ENCODE results near the gene ARFGAP3.
A peak's percentile ranks its signal among the peaks of the same experiment; 100 is the strongest.

DNA sequence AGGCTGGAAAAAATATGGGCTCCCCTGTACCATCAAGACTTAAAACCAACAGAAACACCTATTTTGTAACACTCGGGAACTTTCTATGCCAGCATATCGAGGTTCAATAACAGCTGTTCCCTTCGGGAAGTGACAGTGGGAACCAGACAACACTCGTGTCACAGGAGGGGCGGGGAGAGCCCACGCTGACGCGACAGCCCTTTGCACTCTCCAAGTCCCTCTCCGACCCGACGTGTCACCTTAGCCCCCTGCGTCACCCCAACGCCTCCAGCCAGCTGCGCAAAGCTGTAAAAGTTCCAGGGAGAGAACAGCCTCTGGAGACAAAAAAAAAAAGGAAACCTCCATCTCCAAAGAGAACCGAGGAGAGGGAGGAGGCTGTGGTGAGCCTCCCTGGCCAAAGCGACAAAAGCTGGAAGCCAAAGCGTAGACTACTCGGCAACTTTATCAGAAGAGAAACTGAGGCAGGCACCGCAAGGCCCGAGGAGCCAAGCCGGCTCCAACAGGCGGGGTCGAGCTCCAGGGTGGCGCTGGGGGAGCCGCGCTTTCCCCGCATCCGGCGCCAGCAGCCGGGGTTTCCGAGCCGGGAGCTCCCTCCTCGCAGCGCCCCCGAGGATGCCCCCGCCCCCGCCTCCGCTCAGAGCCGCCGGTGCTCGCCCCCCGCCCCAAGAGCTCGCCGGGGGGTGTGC lies 751 bp downstream of the ARFGAP3 start:
- no peak for TF ChIP-seq CTCF (IDR thresholded peaks at IDR 0.05)
- peak in 3 of 4 donors; percentile 15 to 48 (median 39) for TF ChIP-seq POLR2AphosphoS5 (IDR thresholded peaks at IDR 0.05)
- no peak for TF ChIP-seq EP300 (IDR thresholded peaks at IDR 0.05)
- TF ChIP-seq POLR2A (IDR thresholded peaks at IDR 0.05), result no peak

Data from sigmoid colon (tissue), 4 donors.